Measurements from ENCODE around the gene SLC4A4. TPM values are rescaled to one million over a fixed set of nuclear protein-coding genes. Genes with fewer than 3 reads are reported as not detected.

SLC4A4 gene
- total RNA-seq, 1 donor from 2014 or later = 28.5 TPM

DNA sequence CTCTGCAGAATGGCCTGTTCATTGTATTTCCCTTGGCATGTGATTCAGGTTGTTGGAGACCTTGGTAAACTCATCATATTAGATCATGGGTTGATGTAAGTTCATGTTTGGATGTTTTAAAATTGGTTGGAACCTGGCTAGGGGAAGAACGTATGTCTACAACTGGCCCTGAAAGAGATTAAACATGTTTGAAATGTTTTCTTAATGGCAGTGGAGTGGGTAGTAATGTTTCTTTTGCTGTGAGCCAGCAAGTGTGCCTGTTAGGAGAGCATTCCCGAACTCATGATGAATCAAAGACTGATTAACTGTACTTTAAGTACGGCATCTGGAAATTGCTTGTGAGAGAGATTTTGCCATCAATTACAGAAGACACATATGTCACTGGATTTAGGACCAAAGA, 44.5 kb upstream of the SLC4A4 start:
- no peaks in the 10 kb centered on the region for H3K36me3 ChIP-seq
- DNase-seq = no peak
- TF ChIP-seq, protein P1, sequence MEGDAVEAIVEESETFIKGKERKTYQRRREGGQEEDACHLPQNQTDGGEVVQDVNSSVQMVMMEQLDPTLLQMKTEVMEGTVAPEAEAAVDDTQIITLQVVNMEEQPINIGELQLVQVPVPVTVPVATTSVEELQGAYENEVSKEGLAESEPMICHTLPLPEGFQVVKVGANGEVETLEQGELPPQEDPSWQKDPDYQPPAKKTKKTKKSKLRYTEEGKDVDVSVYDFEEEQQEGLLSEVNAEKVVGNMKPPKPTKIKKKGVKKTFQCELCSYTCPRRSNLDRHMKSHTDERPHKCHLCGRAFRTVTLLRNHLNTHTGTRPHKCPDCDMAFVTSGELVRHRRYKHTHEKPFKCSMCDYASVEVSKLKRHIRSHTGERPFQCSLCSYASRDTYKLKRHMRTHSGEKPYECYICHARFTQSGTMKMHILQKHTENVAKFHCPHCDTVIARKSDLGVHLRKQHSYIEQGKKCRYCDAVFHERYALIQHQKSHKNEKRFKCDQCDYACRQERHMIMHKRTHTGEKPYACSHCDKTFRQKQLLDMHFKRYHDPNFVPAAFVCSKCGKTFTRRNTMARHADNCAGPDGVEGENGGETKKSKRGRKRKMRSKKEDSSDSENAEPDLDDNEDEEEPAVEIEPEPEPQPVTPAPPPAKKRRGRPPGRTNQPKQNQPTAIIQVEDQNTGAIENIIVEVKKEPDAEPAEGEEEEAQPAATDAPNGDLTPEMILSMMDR (IDR thresholded peaks at IDR 0.05) = no peak
- H3K4me1 ChIP-seq = no peaks in the 10 kb centered on the region
- no peaks in the 10 kb centered on the region for H3K27me3 ChIP-seq
- H3K9me3 ChIP-seq = no peaks in the 10 kb centered on the region
- intact Hi-C loops (cut with DNase I) = no loop called here
- H3K4me3 ChIP-seq = no peak overlapping the region
- no peak for ATAC-seq
- no peak overlapping the region for H3K27ac ChIP-seq

DNA sequence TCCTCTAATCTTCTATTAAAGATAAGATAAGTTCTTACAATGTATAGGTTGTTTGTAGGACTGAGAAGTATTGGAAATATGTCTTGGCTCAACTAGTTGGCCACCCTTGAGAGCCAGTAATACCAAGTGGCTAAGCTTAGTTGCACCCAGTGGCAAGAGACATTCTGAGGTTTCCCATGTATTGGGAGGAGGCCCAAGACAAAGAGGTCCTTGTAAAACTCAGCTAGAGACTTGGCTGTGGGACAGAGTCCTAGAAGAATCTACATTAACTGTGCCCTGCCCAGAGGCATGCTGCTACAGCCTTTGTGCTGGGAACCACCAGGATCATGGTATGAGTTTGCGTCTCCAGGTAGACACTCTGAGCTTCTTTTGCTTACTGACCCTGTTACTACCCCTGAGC, 41.9 kb upstream of the SLC4A4 start:
- DNase-seq (no peak), ATAC-seq (no peak)
- no peak overlapping the region for H3K27ac ChIP-seq
- H3K27me3 ChIP-seq = no peaks in the 10 kb centered on the region
- no peak overlapping the region for H3K4me3 ChIP-seq
- TF ChIP-seq, protein P1 (IDR thresholded peaks at IDR 0.05) = no peak
- no peaks in the 10 kb centered on the region for H3K36me3 ChIP-seq
- H3K4me1 ChIP-seq = no peaks in the 10 kb centered on the region
- no peaks in the 10 kb centered on the region for H3K9me3 ChIP-seq
- intact Hi-C loops (cut with DNase I) = no loop called here

DNA sequence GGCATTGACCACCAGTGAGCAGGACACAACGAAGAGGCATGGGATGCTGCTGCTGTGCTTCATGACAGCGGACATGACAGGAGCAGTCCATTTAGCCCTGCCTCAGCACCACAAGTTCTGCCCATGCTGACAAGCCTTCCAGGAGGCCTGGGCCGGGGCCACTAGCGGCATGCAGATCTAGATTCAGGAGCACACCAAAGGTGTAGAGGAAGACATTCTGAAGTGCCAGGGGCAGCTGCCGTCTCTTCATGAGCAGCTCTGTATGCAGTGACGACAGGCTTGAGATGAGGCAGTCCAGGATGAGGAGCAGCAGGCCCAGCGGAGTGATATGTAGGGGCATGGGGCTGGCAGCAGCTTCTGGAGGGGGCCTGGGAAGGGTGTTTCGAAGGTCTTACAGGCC, 38.5 kb upstream of the SLC4A4 start:
- no peak for DNase-seq
- H3K4me1 ChIP-seq = no peaks in the 10 kb centered on the region
- no peaks in the 10 kb centered on the region for H3K9me3 ChIP-seq
- intact Hi-C loops (cut with DNase I) = no loop called here
- no peaks in the 10 kb centered on the region for H3K36me3 ChIP-seq
- no peak overlapping the region for H3K27ac ChIP-seq
- no peak overlapping the region for H3K4me3 ChIP-seq
- no peaks in the 10 kb centered on the region for H3K27me3 ChIP-seq
- TF ChIP-seq, protein P1 (IDR thresholded peaks at IDR 0.05) = no peak
- peak; percentile 10 for ATAC-seq

DNA sequence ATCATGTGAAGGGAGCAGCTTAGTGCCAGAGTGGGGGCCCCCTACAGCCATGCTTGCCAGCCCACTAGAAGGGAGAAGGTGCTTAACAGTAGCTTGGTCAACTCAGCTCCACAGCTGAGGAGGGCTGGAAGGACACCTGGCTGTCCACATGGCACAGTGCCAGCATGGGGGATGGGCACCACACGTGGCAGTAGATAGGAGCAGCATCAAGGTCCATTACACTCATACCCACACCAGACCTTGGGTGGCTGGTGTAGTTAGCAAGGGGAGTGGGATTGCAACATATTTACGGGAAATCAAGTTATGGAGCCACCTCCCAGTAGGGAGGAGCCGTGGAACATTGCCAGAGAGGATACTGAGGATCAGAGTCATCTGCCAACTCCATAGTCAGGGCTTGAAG, 37.9 kb upstream of the SLC4A4 start:
- intact Hi-C loops (cut with DNase I) = no loop called here
- Histone ChIP-seq H3K4me1 (no peaks in the 10 kb centered on the region), H3K4me3 (no peak overlapping the region), H3K27ac (no peak overlapping the region), H3K36me3 (no peaks in the 10 kb centered on the region), H3K9me3 (no peaks in the 10 kb centered on the region), H3K27me3 (no peaks in the 10 kb centered on the region)
- peak; percentile 24 for ATAC-seq
- DNase-seq = no peak
- TF ChIP-seq, protein P1 (IDR thresholded peaks at IDR 0.05) = no peak

DNA sequence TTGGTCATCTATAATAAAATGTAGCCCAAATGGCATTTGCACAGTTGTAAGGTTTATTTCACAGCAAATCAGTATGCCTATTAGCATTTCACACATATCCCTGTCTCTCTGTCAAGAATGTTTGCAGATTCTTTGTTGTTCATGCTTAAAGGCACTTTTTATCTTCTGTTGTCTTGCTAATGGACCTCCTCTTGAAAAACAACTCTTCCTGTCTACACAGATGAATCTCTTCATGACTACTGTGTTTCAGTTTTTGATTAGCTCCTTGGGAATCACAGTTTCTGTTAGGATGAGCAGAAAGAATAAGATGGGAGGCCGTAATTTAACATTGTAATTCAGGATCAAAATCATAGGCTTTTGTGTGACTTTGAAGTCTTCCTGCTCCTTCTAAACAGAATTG, 35.5 kb upstream of the SLC4A4 start:
- no peak for DNase-seq
- no peaks in the 10 kb centered on the region for H3K36me3 ChIP-seq
- H3K27me3 ChIP-seq = no peaks in the 10 kb centered on the region
- H3K9me3 ChIP-seq = no peaks in the 10 kb centered on the region
- no peak for ATAC-seq
- H3K27ac ChIP-seq = no peak overlapping the region
- intact Hi-C loops (cut with DNase I) = no loop called here
- H3K4me3 ChIP-seq = no peak overlapping the region
- no peaks in the 10 kb centered on the region for H3K4me1 ChIP-seq
- TF ChIP-seq, protein P1 (IDR thresholded peaks at IDR 0.05) = no peak

DNA sequence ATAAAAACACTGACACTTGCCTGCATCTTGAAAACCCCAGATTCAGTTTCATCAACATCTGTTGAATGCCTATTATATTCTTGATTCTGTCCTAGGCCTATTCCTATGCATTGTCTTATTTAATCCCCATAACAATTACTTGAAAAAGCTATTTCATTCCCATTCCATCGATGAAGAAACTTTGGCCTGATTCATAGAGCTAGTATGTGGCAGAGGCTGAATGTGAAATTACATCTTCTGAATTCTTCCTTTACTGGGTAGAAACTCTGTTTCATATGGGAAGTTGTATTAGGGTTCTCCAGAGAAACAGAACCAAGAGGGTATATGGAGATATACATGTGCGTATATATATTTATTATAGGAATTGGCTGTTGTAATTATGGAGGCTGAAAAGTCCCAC, 35.0 kb upstream of the SLC4A4 start:
- TF ChIP-seq, protein P1 (IDR thresholded peaks at IDR 0.05) = no peak
- Histone ChIP-seq H3K27me3 (no peaks in the 10 kb centered on the region), H3K27ac (no peak overlapping the region), H3K4me3 (no peak overlapping the region), H3K4me1 (no peaks in the 10 kb centered on the region), H3K9me3 (no peaks in the 10 kb centered on the region), H3K36me3 (no peaks in the 10 kb centered on the region)
- no peak for ATAC-seq
- intact Hi-C loops (cut with DNase I) = no loop called here
- no peak for DNase-seq
